Neuronal stem cell (in vitro differentiated cells): ENCODE results near the gene TRIM45.

Source experiments
- DNase-seq: peaks from one replicate; pipeline ENCODE4 v3.0.0-alpha.2; 2013; ENCODE audit warnings: low spot score
- H2AFZ ChIP-seq: one replicate; pipeline ENCODE4 v1.6.1; 2013; ENCODE audit warnings: mild to moderate bottlenecking, low read length, inconsistent platforms
- H2AK5ac ChIP-seq: 2 replicates; pipeline ENCODE4 v1.6.1; 2013; ENCODE audit warnings: low read depth, mild to moderate bottlenecking, inconsistent platforms, low read length, moderate library complexity, mixed read lengths
- H2BK120ac ChIP-seq: 2 replicates; pipeline ENCODE4 v1.6.1; 2013; ENCODE audit warnings: low read depth, mild to moderate bottlenecking, inconsistent platforms, low read length, moderate library complexity, mixed read lengths
- H2BK12ac ChIP-seq: one replicate; pipeline ENCODE4 v1.6.1; 2013; ENCODE audit warnings: low read length, inconsistent platforms
- H2BK15ac ChIP-seq: 2 replicates; pipeline ENCODE4 v1.6.1; 2013; ENCODE audit warnings: mild to moderate bottlenecking, low read length, inconsistent platforms, mixed read lengths
- H2BK5ac ChIP-seq: one replicate; pipeline ENCODE4 v1.6.1; 2013; ENCODE audit warnings: inconsistent platforms, mild to moderate bottlenecking, low read length, moderate library complexity
- H3K14ac ChIP-seq: one replicate; pipeline ENCODE4 v1.6.1; 2013; ENCODE audit warnings: low read length, inconsistent platforms
- H3K18ac ChIP-seq: 2 replicates; pipeline ENCODE4 v1.6.1; 2013; ENCODE audit warnings: low read length, inconsistent platforms
- H3K23ac ChIP-seq: 2 replicates; pipeline ENCODE4 v1.6.1; 2013; ENCODE audit warnings: low read depth, mild to moderate bottlenecking, mixed read lengths, low read length, inconsistent platforms; ENCODE audit not compliant: poor library complexity
- H3K27ac ChIP-seq: replicated peaks from 3 replicates; pipeline ENCODE4 v1.5.1; 2013; ENCODE audit warnings: low read length, inconsistent platforms
- H3K27me3 ChIP-seq, 3 experiments: 2 replicates each; pipeline ENCODE4 v1.6.1; 2013; ENCODE audit warnings: low read length in 3 of 3, mild to moderate bottlenecking in 2 of 3, inconsistent platforms in 1 of 3, low read depth in 1 of 3, mixed read lengths in 1 of 3, moderate library complexity in 1 of 3; ENCODE audit not compliant: control insufficient read depth in 3 of 3, insufficient read depth in 3 of 3
- H3K36me3 ChIP-seq, 2 donors: replicated peaks in 1 of 2; 2 replicates each; pipeline ENCODE4 v1.6.1; 2013; ENCODE audit warnings: low read length in 2 of 2; ENCODE audit not compliant: control insufficient read depth in 2 of 2, insufficient read depth in 2 of 2
- H3K4ac ChIP-seq: 2 replicates; pipeline ENCODE4 v1.6.1; 2013; ENCODE audit warnings: inconsistent platforms, mild to moderate bottlenecking, low read length, moderate library complexity
- H3K4me1 ChIP-seq, 2 donors: 1 replicate in 1 of 2; 2 replicates in 1 of 2; pipeline ENCODE4 v1.6.1; 2013; ENCODE audit warnings: low read length in 2 of 2, low read depth in 1 of 2; ENCODE audit not compliant: control insufficient read depth in 2 of 2, insufficient read depth in 1 of 2
- H3K4me2 ChIP-seq: one replicate; pipeline ENCODE4 v1.6.1; 2013; ENCODE audit warnings: mild to moderate bottlenecking, low read length, inconsistent platforms; ENCODE audit not compliant: insufficient read depth, poor library complexity, severe bottlenecking
- H3K4me3 ChIP-seq, 2 donors: 2 replicates each; pipeline ENCODE4 v1.5.1; 2013; ENCODE audit warnings: low read length in 2 of 2, mild to moderate bottlenecking in 2 of 2, inconsistent platforms in 1 of 2, moderate library complexity in 1 of 2
- H3K79me1 ChIP-seq: one replicate; pipeline ENCODE4 v1.6.1; 2013; ENCODE audit warnings: low read depth, mild to moderate bottlenecking, inconsistent platforms, low read length, moderate library complexity
- H3K9ac ChIP-seq: one replicate; pipeline ENCODE4 v1.6.1; 2013; ENCODE audit warnings: mild to moderate bottlenecking, low read depth, low read length, inconsistent platforms; ENCODE audit not compliant: poor library complexity
- H3K9me3 ChIP-seq, 2 donors: replicated peaks in 1 of 2; 2 replicates each; pipeline versions ENCODE3 to v1.6.1; 2013; ENCODE audit warnings: low read length in 2 of 2, mild to moderate bottlenecking in 2 of 2, inconsistent platforms in 1 of 2, low read depth in 1 of 2, mixed read lengths in 1 of 2, moderate library complexity in 1 of 2; ENCODE audit not compliant: control insufficient read depth in 2 of 2, insufficient read depth in 1 of 2
- H4K8ac ChIP-seq: one replicate; pipeline ENCODE4 v1.6.1; 2013; ENCODE audit warnings: low read depth, mild to moderate bottlenecking, inconsistent platforms, low read length, moderate library complexity
- H4K91ac ChIP-seq: one replicate; pipeline ENCODE4 v1.6.1; 2013; ENCODE audit warnings: low read length, low read depth, mild to moderate bottlenecking, inconsistent platforms; ENCODE audit not compliant: poor library complexity
- WGBS, 2 donors: extraction: QIAGEN DNeasy Blood & Tissue Kit; methylation state at CpG; one replicate each; pipeline ENCODE4 v1.1.7; 2013; ENCODE audit warnings: missing lambda C conversion rate in 2 of 2, mixed read lengths in 1 of 2; ENCODE audit not compliant: insufficient read length in 2 of 2, insufficient replicate concordance in 1 of 2; ENCODE audit errors: extremely low coverage in 2 of 2; 5-methylcytosine and 5-hydroxymethylcytosine counted together

Gene TRIM45

GRCh38 chr1:117138561-117138960, 17.0 kb upstream of the TRIM45 start:
- no CpG with 5 or more reads among the region's 1 CpG for WGBS, 2 donors
- no peak for DNase-seq
- no peak overlapping the region for H4K91ac ChIP-seq
- H2AFZ ChIP-seq = no peak overlapping the region
- H2BK5ac ChIP-seq = no peak overlapping the region
- no peak overlapping the region for H3K14ac ChIP-seq
- H4K8ac ChIP-seq = no peak overlapping the region
- no peak overlapping the region for H3K4me3 ChIP-seq
- H2BK15ac ChIP-seq = no peak overlapping the region
- H3K18ac ChIP-seq = no peak overlapping the region
- no peak overlapping the region for H2AK5ac ChIP-seq
- no peak overlapping the region for H2BK12ac ChIP-seq
- no peaks in the 10 kb centered on the region for H3K9me3 ChIP-seq
- H3K4ac ChIP-seq = no peak overlapping the region
- no peaks in the 10 kb centered on the region for H3K79me1 ChIP-seq
- no peaks in the 10 kb centered on the region for H3K36me3 ChIP-seq
- H3K9ac ChIP-seq = no peak overlapping the region
- H3K27me3 ChIP-seq = no peaks in the 10 kb centered on the region
- H3K23ac ChIP-seq = no peak overlapping the region
- H3K27ac ChIP-seq = no peak overlapping the region
- peaks cover 10 to 12% of the 10 kb centered on the region in 2 donors for H3K4me1 ChIP-seq
- no peak overlapping the region for H2BK120ac ChIP-seq
- H3K4me2 ChIP-seq = no peak overlapping the region

- Histone ChIP-seq H3K18ac (no peak overlapping the region), H3K4ac (no peak overlapping the region), H3K23ac (no peak overlapping the region), H3K14ac (no peak overlapping the region), H3K27ac (no peak overlapping the region), H4K8ac (no peak overlapping the region), H3K79me1 (no peaks in the 10 kb centered on the region), H2AK5ac (no peak overlapping the region), H3K4me2 (no peak overlapping the region), H3K9me3 (no peaks in the 10 kb centered on the region), H2BK15ac (no peak overlapping the region), H3K27me3 (no peaks in the 10 kb centered on the region), H2BK12ac (no peak overlapping the region), H2AFZ (no peak overlapping the region), H3K4me3 (no peak overlapping the region), H2BK120ac (no peak overlapping the region), H4K91ac (no peak overlapping the region), H3K4me1 (peaks cover 10 to 12% of the 10 kb centered on the region in 2 donors), H3K36me3 (no peaks in the 10 kb centered on the region), H3K9ac (no peak overlapping the region), H2BK5ac (no peak overlapping the region)
- DNase-seq = no peak
- no CpG with 5 or more reads among the region's 3 CpGs for WGBS, 2 donors
These were observed 16.6 kb upstream of the TRIM45 start for GRCh38 chr1:117138106-117138505.

- WGBS, 2 donors = no CpG with 5 or more reads among the region's 3 CpGs
These were observed 15.8 kb upstream of the TRIM45 start for GRCh38 chr1:117137281-117137855.

GRCh38 chr1:117136749-117137148, 15.2 kb upstream of the TRIM45 start:
- no peaks in the 10 kb centered on the region for H3K9me3 ChIP-seq
- H2AK5ac ChIP-seq = no peak overlapping the region
- no peak overlapping the region for H3K18ac ChIP-seq
- no peak overlapping the region for H2BK5ac ChIP-seq
- H4K8ac ChIP-seq = no peak overlapping the region
- no peak overlapping the region for H2BK15ac ChIP-seq
- H4K91ac ChIP-seq = no peak overlapping the region
- H3K9ac ChIP-seq = no peak overlapping the region
- no peak overlapping the region for H3K23ac ChIP-seq
- H3K27ac ChIP-seq = no peak overlapping the region
- no peak overlapping the region for H2AFZ ChIP-seq
- no peak for DNase-seq
- H3K4me3 ChIP-seq = no peak overlapping the region
- no peak overlapping the region for H2BK12ac ChIP-seq
- no peaks in the 10 kb centered on the region for H3K79me1 ChIP-seq
- no peak overlapping the region for H2BK120ac ChIP-seq
- peaks cover 10 to 12% of the 10 kb centered on the region in 2 donors for H3K4me1 ChIP-seq
- no peaks in the 10 kb centered on the region for H3K27me3 ChIP-seq
- no peaks in the 10 kb centered on the region for H3K36me3 ChIP-seq
- no CpG with 5 or more reads among the region's 2 CpGs for WGBS, 2 donors
- H3K14ac ChIP-seq = no peak overlapping the region
- H3K4me2 ChIP-seq = no peak overlapping the region
- no peak overlapping the region for H3K4ac ChIP-seq

More at GRCh38 chr1:117137281-117137855, 15.8 kb upstream of the TRIM45 start:
- no peak overlapping the region for H2BK120ac ChIP-seq
- no peak overlapping the region for H4K8ac ChIP-seq
- H3K14ac ChIP-seq = no peak overlapping the region
- no peak overlapping the region for H3K9ac ChIP-seq
- H3K79me1 ChIP-seq = no peaks in the 10 kb centered on the region
- peaks cover 10 to 12% of the 10 kb centered on the region in 2 donors for H3K4me1 ChIP-seq
- no peak overlapping the region for H3K4me3 ChIP-seq
- no peak for DNase-seq
- H3K27me3 ChIP-seq = no peaks in the 10 kb centered on the region
- no peak overlapping the region for H3K27ac ChIP-seq
- H2BK15ac ChIP-seq = no peak overlapping the region
- H3K4ac ChIP-seq = no peak overlapping the region
- H2AFZ ChIP-seq = no peak overlapping the region
- H2BK5ac ChIP-seq = no peak overlapping the region
- no peaks in the 10 kb centered on the region for H3K36me3 ChIP-seq
- H4K91ac ChIP-seq = no peak overlapping the region
- H3K4me2 ChIP-seq = no peak overlapping the region
- H2AK5ac ChIP-seq = no peak overlapping the region
- no peak overlapping the region for H3K23ac ChIP-seq
- no peaks in the 10 kb centered on the region for H3K9me3 ChIP-seq
- H2BK12ac ChIP-seq = no peak overlapping the region
- no peak overlapping the region for H3K18ac ChIP-seq
